Naive B cell (primary cell): ENCODE data around the gene OSBP. TPM values are rescaled to one million over a fixed set of nuclear protein-coding genes. Genes with fewer than 3 reads are reported as not detected.
A peak's percentile ranks its signal among the peaks of the same experiment; 100 is the strongest.
"Not testable (repeated sequence)": the region's sequence is repeated elsewhere in the genome, so short reads cannot be mapped to it uniquely, and the experiment has no call there.

Experiments
- ATAC-seq, 2 donors: fragments of 150-1000 bp; cut with Tn5 transposase; 2 replicates each; pipeline ENCODE4 v1.10.0; 2021; ENCODE audit warnings: low read depth in 2 of 2, mild to moderate bottlenecking in 2 of 2, moderate library complexity in 2 of 2
- DNase-seq: peaks from one replicate; pipeline ENCODE4 v3.0.0; 2022
- H3K27ac Mint-ChIP-seq, 6 donors: one replicate each; pipeline ENCODE4 v1.8.0; 2020 to 2022; ENCODE audit warnings: mild to moderate bottlenecking in 6 of 6, mixed read lengths in 6 of 6, moderate library complexity in 5 of 6, inconsistent platforms in 2 of 6
- H3K27me3 Mint-ChIP-seq, 3 donors: one replicate each; pipeline ENCODE4 v1.8.0; 2021 to 2022; ENCODE audit warnings: mixed read lengths in 3 of 3, mild to moderate bottlenecking in 1 of 3
- H3K36me3 Mint-ChIP-seq, 2 donors: one replicate each; pipeline ENCODE4 v1.8.0; 2020 to 2022; ENCODE audit warnings: mixed read lengths in 2 of 2, inconsistent platforms in 1 of 2, mild to moderate bottlenecking in 1 of 2
- H3K4me1 Mint-ChIP-seq, 3 donors: one replicate each; pipeline ENCODE4 v1.8.0; 2020 to 2022; ENCODE audit warnings: mixed read lengths in 3 of 3, inconsistent platforms in 1 of 3, mild to moderate bottlenecking in 1 of 3, moderate library complexity in 1 of 3
- H3K4me3 Mint-ChIP-seq, 8 donors: one replicate each; pipeline ENCODE4 v1.8.0; 2020 to 2022; ENCODE audit warnings: mild to moderate bottlenecking in 8 of 8, mixed read lengths in 8 of 8, moderate library complexity in 8 of 8, inconsistent platforms in 2 of 8
- H3K9me3 Mint-ChIP-seq, 7 donors: one replicate each; pipeline ENCODE4 v1.8.0; 2020 to 2022; ENCODE audit warnings: mixed read lengths in 7 of 7, mild to moderate bottlenecking in 5 of 7, inconsistent platforms in 2 of 7, moderate library complexity in 1 of 7
- polyA plus RNA-seq, 6 donors: library from polyadenylated mRNA; unstranded; fragments of 300-500 nt; fragmentation: Illumina TruSeq; gene quantifications; one replicate each; pipeline ENCODE4 v1.2.3, GENCODE V29; 2021; ENCODE audit warnings: low read depth in 6 of 6

Gene OSBP
- polyA plus RNA-seq, 6 donors from 2014 or later, result 20.4 to 34.4 (median 27.5) TPM

GRCh38 chr11:59545179-59546020 lies 70.2 kb downstream of the OSBP start:
- Mint-ChIP-seq H3K4me1 (peaks cover 4 to 12% (median 5%) of the 10 kb centered on the region in 3 donors), H3K36me3 (no peaks in the 10 kb centered on the region), H3K27ac (no peak overlapping the region), H3K4me3 (no peak overlapping the region), H3K27me3 (peaks cover 0 to 9% (median 4%) of the 10 kb centered on the region in 3 donors), H3K9me3 (peaks cover 0 to under 1% (median 0%) of the 10 kb centered on the region in 7 donors)
- ATAC-seq (no peak), DNase-seq (no peak)

- ATAC-seq, result no peak
- H3K4me1 Mint-ChIP-seq, result peaks cover 0 to 6% (median 4%) of the 10 kb centered on the region in 3 donors
- no peak overlapping the region for H3K27ac Mint-ChIP-seq
- H3K4me3 Mint-ChIP-seq, result no peak overlapping the region
- DNase-seq, result no peak
- H3K9me3 Mint-ChIP-seq, result no peaks in the 10 kb centered on the region
- no peaks in the 10 kb centered on the region for H3K36me3 Mint-ChIP-seq
- H3K27me3 Mint-ChIP-seq, result peaks cover 0 to 9% (median 4%) of the 10 kb centered on the region in 3 donors
Measured at GRCh38 chr11:59544869-59545178, 70.8 kb downstream of the OSBP start.

DNA sequence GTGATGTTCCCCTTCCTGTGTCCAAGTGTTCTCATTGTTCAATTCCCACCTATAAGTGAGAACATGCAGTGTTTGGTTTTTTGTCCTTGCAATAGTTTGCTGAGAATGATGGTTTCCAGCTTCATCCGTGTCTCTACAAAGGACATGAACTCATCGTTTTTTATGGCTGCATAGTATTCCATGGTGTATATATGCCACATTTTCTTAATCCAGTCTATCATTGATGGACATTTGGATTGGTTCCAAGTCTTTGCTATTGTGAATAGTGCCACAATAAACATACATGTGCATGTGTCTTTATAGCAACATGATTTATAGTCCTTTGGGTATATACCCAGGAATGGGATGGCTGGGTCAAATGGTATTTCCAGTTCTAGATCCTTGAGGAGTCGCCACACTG lies 71.9 kb downstream of the OSBP start:
- H3K4me1 Mint-ChIP-seq, DNase-seq, H3K9me3 Mint-ChIP-seq, H3K27ac Mint-ChIP-seq, H3K4me3 Mint-ChIP-seq, H3K36me3 Mint-ChIP-seq, H3K27me3 Mint-ChIP-seq, ATAC-seq: not testable (repeated sequence)

DNA sequence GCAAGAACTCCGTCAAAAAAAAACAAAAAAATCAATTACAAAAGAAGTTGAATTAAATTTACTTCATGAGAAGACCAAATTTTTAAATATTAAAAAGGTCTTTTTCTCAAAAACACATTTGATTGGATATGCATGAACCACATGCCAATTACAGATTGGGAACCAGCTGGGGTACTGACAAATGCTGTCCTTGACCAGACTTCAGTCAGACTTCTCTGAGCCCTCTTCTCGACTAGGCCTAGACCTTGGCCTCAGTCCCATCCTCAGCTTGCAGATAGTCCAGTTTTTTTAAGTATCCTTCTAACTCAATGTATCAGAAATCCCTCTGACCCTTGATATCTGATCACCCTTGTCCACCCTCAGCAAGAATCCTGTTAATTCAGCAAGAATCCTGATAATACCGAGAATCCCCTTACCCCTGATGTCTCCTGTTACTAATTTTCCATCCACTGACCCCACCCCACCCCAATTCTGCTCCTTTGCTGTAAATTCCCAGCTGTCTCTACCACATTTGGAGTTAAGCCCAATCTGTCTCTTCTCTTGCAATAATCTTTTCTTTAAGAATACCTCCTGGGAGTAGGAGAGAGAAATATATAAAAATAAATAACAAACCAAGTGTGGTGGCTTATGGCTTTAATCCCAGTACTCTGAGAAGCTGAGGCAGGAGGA lies 73.3 kb downstream of the OSBP start:
- H3K27me3 Mint-ChIP-seq, result peaks cover 0 to 9% (median 4%) of the 10 kb centered on the region in 3 donors
- no peak overlapping the region for H3K27ac Mint-ChIP-seq
- DNase-seq (no peak), ATAC-seq (no peak)
- peaks cover 0 to 4% (median 0%) of the 10 kb centered on the region in 3 donors for H3K4me1 Mint-ChIP-seq
- no peak overlapping the region for H3K4me3 Mint-ChIP-seq
- no peaks in the 10 kb centered on the region for H3K36me3 Mint-ChIP-seq
- no peaks in the 10 kb centered on the region for H3K9me3 Mint-ChIP-seq

DNA sequence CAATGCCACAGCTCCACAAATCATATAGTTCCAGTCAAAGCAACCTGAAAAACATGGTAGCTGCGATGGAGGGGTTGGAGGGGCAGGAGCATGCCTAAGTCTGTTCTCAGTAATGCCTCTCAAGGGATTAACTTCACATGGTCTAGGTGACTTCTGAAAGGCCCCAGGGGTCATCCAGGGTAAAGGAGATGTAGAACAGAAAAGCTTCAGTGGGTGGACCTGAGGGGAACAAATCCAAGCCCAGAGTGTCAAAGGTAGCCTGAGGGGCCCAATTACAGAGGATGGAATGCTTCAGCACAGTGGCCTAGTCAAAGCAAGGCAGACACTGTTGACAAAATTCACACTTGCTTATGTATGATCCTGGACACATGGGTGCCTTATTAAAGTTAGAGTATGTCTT lies 80.9 kb downstream of the OSBP start:
- Mint-ChIP-seq H3K27ac (peak overlapping the region in 1 of 6 donors; percentile 72), H3K4me1 (peaks cover 0 to 9% (median 0%) of the 10 kb centered on the region in 3 donors), H3K36me3 (no peaks in the 10 kb centered on the region), H3K27me3 (peaks cover 0 to 12% (median 9%) of the 10 kb centered on the region in 3 donors), H3K9me3 (no peaks in the 10 kb centered on the region), H3K4me3 (no peak overlapping the region)
- no peak for DNase-seq
- no peak for ATAC-seq

- H3K36me3 Mint-ChIP-seq, result no peaks in the 10 kb centered on the region
- H3K27ac Mint-ChIP-seq, result no peak overlapping the region
- peaks cover 0 to 12% (median 9%) of the 10 kb centered on the region in 3 donors for H3K27me3 Mint-ChIP-seq
- DNase-seq (no peak), ATAC-seq (no peak)
- H3K4me1 Mint-ChIP-seq, result peaks cover 0 to 8% (median 0%) of the 10 kb centered on the region in 3 donors
- no peak overlapping the region for H3K4me3 Mint-ChIP-seq
- no peaks in the 10 kb centered on the region for H3K9me3 Mint-ChIP-seq
Measured at GRCh38 chr11:59532620-59533019, 83.0 kb downstream of the OSBP start.

- Mint-ChIP-seq H3K9me3 (no peaks in the 10 kb centered on the region), H3K36me3 (no peaks in the 10 kb centered on the region), H3K27me3 (peaks cover 0 to 21% (median 9%) of the 10 kb centered on the region in 3 donors), H3K27ac (no peak overlapping the region), H3K4me1 (no peaks in the 10 kb centered on the region), H3K4me3 (no peak overlapping the region)
- no peak for DNase-seq
- ATAC-seq, result no peak
Measured at GRCh38 chr11:59528711-59529110, 86.9 kb downstream of the OSBP start.

Other genes with a start within 250 kb of the OSBP start
- gene OR5A2, start 189.4 kb downstream of the OSBP start, polyA plus RNA-seq, result not detected
- gene OR5A1, start 179.3 kb downstream of the OSBP start, polyA plus RNA-seq, result not detected
- gene OR4D6, start 158.8 kb downstream of the OSBP start, polyA plus RNA-seq, result not detected
- gene OR4D10, start 142.5 kb downstream of the OSBP start, polyA plus RNA-seq, result not detected
- gene OR4D11, start 112.2 kb downstream of the OSBP start, polyA plus RNA-seq, result not detected
- not detected for gene OR4D9, start 104.2 kb downstream of the OSBP start, polyA plus RNA-seq
- gene PATL1, start 53.3 kb upstream of the OSBP start, polyA plus RNA-seq, result 10 to 100 TPM in 1 of 6 donors, 1 to 10 TPM in 5; 3.3 to 11.9 (median 6.2) TPM
- not detected for gene OR10V1, start 98.1 kb upstream of the OSBP start, polyA plus RNA-seq
- gene STX3, start 139.6 kb upstream of the OSBP start, polyA plus RNA-seq, result 1 to 10 TPM; 3.8 to 7.2 (median 5.7) TPM
- gene MRPL16, start 195.0 kb upstream of the OSBP start, polyA plus RNA-seq, result 10 to 100 TPM; 61.8 to 95.9 (median 84.3) TPM
- not detected for gene CBLIF, start 229.7 kb upstream of the OSBP start, polyA plus RNA-seq